H9 (cell line): Measurements from ENCODE around the gene ITPR1. TPM values are rescaled to one million over a fixed set of nuclear protein-coding genes. Genes with fewer than 3 reads are reported as not detected.

Experiments used
- DNase-seq: peaks from one replicate; pipeline ENCODE4 v3.0.0-alpha.2; 2017
- H2AFZ ChIP-seq: one replicate; pipeline ENCODE4 v1.6.1; 2013; ENCODE audit warnings: mild to moderate bottlenecking, low read length, control low read depth, moderate library complexity
- H2AK5ac ChIP-seq: 2 replicates; pipeline ENCODE4 v1.6.1; 2013; ENCODE audit warnings: low read length, control low read depth, mixed read lengths; ENCODE audit not compliant: insufficient read length
- H2BK120ac ChIP-seq: one replicate; pipeline ENCODE4 v1.6.1; 2013; ENCODE audit warnings: low read depth, mild to moderate bottlenecking, low read length, control low read depth, inconsistent platforms; ENCODE audit not compliant: poor library complexity, severe bottlenecking
- H2BK12ac ChIP-seq: 2 replicates; pipeline ENCODE4 v1.6.1; 2013; ENCODE audit warnings: low read length, control low read depth, mixed read lengths, low read depth; ENCODE audit not compliant: insufficient read length
- H2BK15ac ChIP-seq: 2 replicates; pipeline ENCODE4 v1.6.1; 2013; ENCODE audit warnings: low read depth, low read length, control low read depth
- H2BK20ac ChIP-seq: one replicate; pipeline ENCODE4 v1.6.1; 2013; ENCODE audit warnings: low read depth, mild to moderate bottlenecking, low read length, control low read depth, inconsistent platforms; ENCODE audit not compliant: poor library complexity, severe bottlenecking
- H2BK5ac ChIP-seq: 2 replicates; pipeline ENCODE4 v1.6.1; 2013; ENCODE audit warnings: low read length, control low read depth, mixed read lengths; ENCODE audit not compliant: insufficient read length
- H3K14ac ChIP-seq: 2 replicates; pipeline ENCODE4 v1.6.1; 2013; ENCODE audit warnings: low read length, control low read depth; ENCODE audit not compliant: insufficient read depth
- H3K18ac ChIP-seq: 2 replicates; pipeline ENCODE4 v1.6.1; 2013; ENCODE audit warnings: low read depth, mild to moderate bottlenecking, mixed read lengths, low read length, control low read depth; ENCODE audit not compliant: insufficient read length
- H3K23ac ChIP-seq: 2 replicates; pipeline ENCODE4 v1.6.1; 2013; ENCODE audit warnings: low read length, control low read depth, mixed read lengths, low read depth; ENCODE audit not compliant: insufficient read length
- H3K23me2 ChIP-seq: 2 replicates; pipeline ENCODE4 v1.6.1; 2013; ENCODE audit warnings: low read depth, mild to moderate bottlenecking, mixed read lengths, low read length, control low read depth; ENCODE audit not compliant: insufficient read length, poor library complexity, severe bottlenecking
- H3K27ac ChIP-seq: 2 replicates; pipeline ENCODE4 v1.5.1; 2013; ENCODE audit warnings: low read length, control low read depth, mixed read lengths, low read depth; ENCODE audit not compliant: insufficient read length
- H3K27me3 ChIP-seq: 2 replicates; pipeline ENCODE4 v1.6.1; 2013; ENCODE audit warnings: low read length, control low read depth, inconsistent platforms; ENCODE audit not compliant: insufficient read depth
- H3K4ac ChIP-seq: 2 replicates; pipeline ENCODE4 v1.6.1; 2013; ENCODE audit warnings: low read depth, mild to moderate bottlenecking, control low read depth, inconsistent platforms, low read length, moderate library complexity
- H3K4me1 ChIP-seq: 2 replicates; pipeline ENCODE4 v1.6.1; 2013; ENCODE audit warnings: low read length, control low read depth, inconsistent platforms; ENCODE audit not compliant: insufficient read depth
- H3K4me2 ChIP-seq: 2 replicates; pipeline ENCODE4 v1.6.1; 2013; ENCODE audit warnings: low read length, control low read depth, mixed read lengths; ENCODE audit not compliant: insufficient read length, insufficient read depth
- H3K56ac ChIP-seq: 2 replicates; pipeline ENCODE4 v1.6.1; 2013; ENCODE audit warnings: low read depth, mild to moderate bottlenecking, mixed read lengths, low read length, control low read depth; ENCODE audit not compliant: insufficient read length
- H3K79me1 ChIP-seq: 2 replicates; pipeline ENCODE4 v1.6.1; 2013; ENCODE audit warnings: low read depth, mild to moderate bottlenecking, moderate library complexity, low read length, control low read depth, inconsistent platforms; ENCODE audit not compliant: insufficient read depth, poor library complexity, severe bottlenecking
- H3K79me2 ChIP-seq: 2 replicates; pipeline ENCODE4 v1.6.1; 2013; ENCODE audit warnings: low read length, control low read depth, inconsistent platforms; ENCODE audit not compliant: insufficient read depth
- H3K9ac ChIP-seq: 2 replicates; pipeline ENCODE4 v1.6.1; 2013; ENCODE audit warnings: low read length, control low read depth, mixed read lengths; ENCODE audit not compliant: insufficient read length; ENCODE audit errors: extremely low read depth
- H3K9me3 ChIP-seq: one replicate; pipeline ENCODE4 v1.6.1; 2013; ENCODE audit warnings: low read depth, low read length, inconsistent platforms; ENCODE audit not compliant: control insufficient read depth
- H3T11ph ChIP-seq: one replicate; pipeline ENCODE4 v1.6.1; 2013; ENCODE audit warnings: mild to moderate bottlenecking, low read length, control low read depth, inconsistent platforms
- H4K20me1 ChIP-seq: one replicate; pipeline ENCODE4 v1.6.1; 2013; ENCODE audit not compliant: control insufficient read depth, insufficient read length, insufficient read depth
- H4K5ac ChIP-seq: 2 replicates; pipeline ENCODE4 v1.6.1; 2013; ENCODE audit warnings: low read depth, mild to moderate bottlenecking, mixed read lengths, low read length, control low read depth; ENCODE audit not compliant: insufficient read length
- H4K8ac ChIP-seq: replicated peaks from 2 replicates; pipeline ENCODE4 v1.6.1; 2013; ENCODE audit warnings: low read length, control low read depth, mixed read lengths, low read depth; ENCODE audit not compliant: insufficient read length
- H4K91ac ChIP-seq: 2 replicates; pipeline ENCODE4 v1.6.1; 2013; ENCODE audit warnings: low read depth, mild to moderate bottlenecking, moderate library complexity, mixed read lengths, low read length, control low read depth; ENCODE audit not compliant: insufficient read length
- H3K27ac Mint-ChIP-seq, 3 experiments: 2 replicates in 2 of 3; 3 replicates in 1 of 3; pipeline ENCODE4 v1.8.0; 2020 to 2021; ENCODE audit warnings: mixed read lengths in 3 of 3, mild to moderate bottlenecking in 1 of 3, moderate library complexity in 1 of 3
- H3K27me3 Mint-ChIP-seq: 2 replicates; pipeline ENCODE4 v1.8.0; 2021; ENCODE audit warnings: low read depth, mild to moderate bottlenecking, moderate library complexity, mixed read lengths
- H3K36me3 Mint-ChIP-seq, 3 experiments: 2 replicates in 2 of 3; 3 replicates in 1 of 3; pipeline ENCODE4 v1.8.0; 2020 to 2021; ENCODE audit warnings: low read depth in 3 of 3, mixed read lengths in 3 of 3; ENCODE audit not compliant: insufficient read depth in 1 of 3
- H3K4me1 Mint-ChIP-seq, 2 experiments: 2 replicates each; pipeline ENCODE4 v1.8.0; 2020; ENCODE audit warnings: mixed read lengths in 2 of 2
- H3K4me3 Mint-ChIP-seq, 2 experiments: 2 replicates in 1 of 2; 3 replicates in 1 of 2; pipeline ENCODE4 v1.8.0; 2020 to 2021; ENCODE audit warnings: mild to moderate bottlenecking in 2 of 2, mixed read lengths in 2 of 2, moderate library complexity in 1 of 2
- H3K9me3 Mint-ChIP-seq, 2 experiments: 2 replicates in 1 of 2; 3 replicates in 1 of 2; pipeline ENCODE4 v1.8.0; 2020; ENCODE audit warnings: mild to moderate bottlenecking in 2 of 2, mixed read lengths in 2 of 2, moderate library complexity in 1 of 2
- CTCF ChIP-seq: fragments of 200-600 bp; sonication (generic); conservative IDR thresholded peaks from 3 replicates; pipeline ENCODE4 v1.8.0; 2021; ENCODE audit warnings: antibody characterized with exemption, mild to moderate bottlenecking
- WGBS: extraction: QIAGEN DNeasy Blood & Tissue Kit; methylation state at CpG from one replicate; pipeline ENCODE4 v1.1.7; 2013; ENCODE audit warnings: missing lambda C conversion rate, low lambda C conversion rate, mixed read lengths; ENCODE audit not compliant: insufficient read length; ENCODE audit errors: extremely low coverage; 5-methylcytosine and 5-hydroxymethylcytosine counted together
- total RNA-seq: library from RNA; stranded (reverse); gene quantifications from 2 replicates; pipeline ENCODE4 v1.2.1, GENCODE V29; 2021

Gene ITPR1
- total RNA-seq, 1 experiment from 2014 or later, result 4.2 TPM

- H3K14ac ChIP-seq, result no peak overlapping the region
- H3K4me3 Mint-ChIP-seq, result no peak overlapping the region
- no peaks in the 10 kb centered on the region for H3K27me3 Mint-ChIP-seq
- no peak overlapping the region for H2BK12ac ChIP-seq
- H3K9me3 Mint-ChIP-seq, result no peaks in the 10 kb centered on the region
- H4K8ac ChIP-seq, result no peak overlapping the region
- no peak overlapping the region for H3K4ac ChIP-seq
- TF ChIP-seq CTCF, result no peak
- no peak overlapping the region for H3K23ac ChIP-seq
- peaks cover 5% of the 10 kb centered on the region in 2 experiments for H3K4me1 Mint-ChIP-seq
- H2AFZ ChIP-seq, result no peak overlapping the region
- WGBS, result no CpG with 5 or more reads among the region's 5 CpGs
- no peak overlapping the region for H3K9ac ChIP-seq
- H4K20me1 ChIP-seq, result no peaks in the 10 kb centered on the region
- no peaks in the 10 kb centered on the region for H3K9me3 ChIP-seq
- H3K27ac ChIP-seq, result no peak overlapping the region
- no peaks in the 10 kb centered on the region for H3K23me2 ChIP-seq
- H3K4me1 ChIP-seq, result 0 out of 2 replicates have a peak, but pooled peaks cover 4% of the 10 kb centered on the region
- no peak overlapping the region for H2BK15ac ChIP-seq
- H2BK5ac ChIP-seq, result no peak overlapping the region
- H2BK120ac ChIP-seq, result no peak overlapping the region
- H3K36me3 Mint-ChIP-seq, result no peaks in the 10 kb centered on the region
- no peak overlapping the region for H2BK20ac ChIP-seq
- no peak overlapping the region for H3T11ph ChIP-seq
- H3K56ac ChIP-seq, result no peak overlapping the region
- H3K27me3 ChIP-seq, result no peaks in the 10 kb centered on the region
- H3K79me2 ChIP-seq, result no peaks in the 10 kb centered on the region
- DNase-seq, result no peak
- H3K18ac ChIP-seq, result no peak overlapping the region
- no peak overlapping the region for H3K4me2 ChIP-seq
- no peak overlapping the region for H2AK5ac ChIP-seq
- peaks cover 3% of the 10 kb centered on the region for H3K79me1 ChIP-seq
- H4K5ac ChIP-seq, result no peak overlapping the region
- no peak overlapping the region; a peak in 1 of 7 replicates for H3K27ac Mint-ChIP-seq
- no peak overlapping the region for H4K91ac ChIP-seq
Observed at GRCh38 chr3:4520033-4520816, 27.1 kb downstream of the ITPR1 start.
